Erythroblast (primary cell): ENCODE data around the gene MT1X.

Experiments
- GATA1 ChIP-seq: IDR thresholded peaks from 2 replicates; pipeline ENCODE4 v1.6.1; 2011; ENCODE audit warnings: low read depth, mild to moderate bottlenecking, control low read depth, low read length, moderate library complexity
- POLR2A ChIP-seq: IDR thresholded peaks from 2 replicates; pipeline ENCODE4 v1.6.1; 2011; ENCODE audit warnings: mild to moderate bottlenecking, low read length

- TF ChIP-seq POLR2A (no peak), GATA1 (no peak)
Measured at GRCh38 chr16:56664506-56664905, 17.8 kb upstream of the MT1X start.
